ENCODE results near the gene HDGFL1.
A peak's percentile ranks its signal among the peaks of the same experiment; 100 is the strongest.

HDGFL1 gene

DNA sequence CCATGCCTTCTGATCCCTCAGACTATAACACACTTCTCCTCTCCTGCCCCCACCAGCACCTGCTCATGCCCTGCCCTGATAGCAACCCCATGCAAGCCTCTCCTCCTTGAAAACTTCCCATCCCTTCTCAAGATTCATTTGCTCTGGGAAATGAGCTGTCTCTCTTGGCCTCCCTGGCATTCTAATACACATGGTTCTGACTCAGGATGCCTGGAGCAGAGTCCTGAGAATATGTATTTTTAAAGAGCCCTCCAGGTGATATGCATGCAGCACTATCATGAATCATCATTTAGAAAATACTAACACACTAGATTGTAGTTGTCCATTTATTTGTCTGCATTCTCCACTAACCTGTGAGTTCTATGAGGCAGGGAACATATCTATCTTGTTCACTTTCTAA lies 26.6 kb downstream of the HDGFL1 start:
- peaks cover 5% of the 10 kb centered on the region for H3K27me3 Mint-ChIP-seq (ENCODE audit: low read depth, poor library complexity)
- no peak overlapping the region for H3K27ac Mint-ChIP-seq
- peaks cover 12% of the 10 kb centered on the region for H3K4me1 Mint-ChIP-seq
- no peak for DNase-seq
- peaks cover 9% of the 10 kb centered on the region for H3K9me3 Mint-ChIP-seq
- TF ChIP-seq CTCF (IDR thresholded peaks at IDR 0.05) = no peak
- no peak overlapping the region for H3K4me3 Mint-ChIP-seq
- H3K36me3 Mint-ChIP-seq (ENCODE audit: low read depth) = no peaks in the 10 kb centered on the region

DNA sequence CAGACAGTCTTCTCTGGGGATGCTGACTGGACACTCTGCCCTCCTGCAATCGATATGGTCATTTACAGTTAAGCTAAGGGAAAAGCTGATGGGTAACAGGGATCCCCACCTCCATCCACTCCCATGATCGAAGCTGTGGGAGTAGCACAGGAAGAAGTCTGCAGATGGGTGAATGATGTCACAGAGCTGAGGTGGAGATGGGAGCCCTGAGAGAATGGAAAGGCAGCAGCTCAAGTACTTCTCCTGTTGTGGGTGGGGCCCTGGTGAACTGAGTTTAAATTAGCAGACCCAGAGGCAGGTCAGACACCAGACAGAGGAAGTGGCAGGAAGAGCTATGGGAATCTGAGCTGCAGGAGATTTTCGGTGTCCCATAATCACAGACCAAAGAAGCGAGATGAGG lies 29.0 kb downstream of the HDGFL1 start:
- no peak for DNase-seq
- Mint-ChIP-seq H3K36me3 (ENCODE audit: low read depth) (peaks cover 9% of the 10 kb centered on the region), H3K9me3 (peaks cover 24% of the 10 kb centered on the region), H3K4me3 (no peak overlapping the region), H3K27ac (peak overlapping the region; percentile 19), H3K27me3 (ENCODE audit: low read depth, poor library complexity) (peaks cover 5% of the 10 kb centered on the region), H3K4me1 (peaks cover 12% of the 10 kb centered on the region)
- no peak for TF ChIP-seq CTCF (IDR thresholded peaks at IDR 0.05)

DNA sequence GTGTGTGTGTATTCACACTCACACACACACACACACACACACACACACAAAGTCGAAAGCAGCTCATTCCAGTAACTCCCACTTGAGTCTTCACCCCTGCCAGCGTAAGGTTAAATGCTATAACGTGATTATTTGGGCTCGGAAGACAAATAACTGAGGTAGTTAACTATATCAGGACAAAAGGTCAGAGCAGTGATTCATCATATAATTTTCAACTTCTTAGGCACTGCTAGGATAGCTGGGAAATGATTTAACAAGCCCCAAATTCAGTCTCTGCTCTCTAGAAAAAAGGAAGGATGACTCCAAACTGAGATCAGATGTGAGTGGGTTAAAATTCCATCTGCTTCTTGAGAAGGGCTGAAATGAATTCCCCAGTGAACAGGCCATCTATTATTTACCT lies 30.7 kb downstream of the HDGFL1 start:
- no peak for DNase-seq

GRCh38 chr6:22601984-22602383 lies 32.6 kb downstream of the HDGFL1 start:
- H3K4me1 Mint-ChIP-seq = peaks cover 12% of the 10 kb centered on the region
- H3K27me3 Mint-ChIP-seq (ENCODE audit: low read depth, poor library complexity) = peaks cover 3% of the 10 kb centered on the region
- TF ChIP-seq CTCF (IDR thresholded peaks at IDR 0.05) = no peak

More for the DNA sequence above, 30.7 kb downstream of the HDGFL1 start:
- Mint-ChIP-seq H3K36me3 (ENCODE audit: low read depth) (peaks cover 9% of the 10 kb centered on the region), H3K4me3 (no peak overlapping the region), H3K27ac (no peak overlapping the region), H3K9me3 (peaks cover 24% of the 10 kb centered on the region), H3K4me1 (peaks cover 12% of the 10 kb centered on the region), H3K27me3 (ENCODE audit: low read depth, poor library complexity) (peaks cover 5% of the 10 kb centered on the region)
- no peak for TF ChIP-seq CTCF (IDR thresholded peaks at IDR 0.05)

GRCh38 chr6:22605736-22606135 lies 36.4 kb downstream of the HDGFL1 start:
- DNase-seq = no peak
- Mint-ChIP-seq H3K36me3 (ENCODE audit: low read depth) (peaks cover 9% of the 10 kb centered on the region), H3K4me1 (peaks cover 8% of the 10 kb centered on the region), H3K27ac (no peak overlapping the region), H3K9me3 (peaks cover 18% of the 10 kb centered on the region), H3K4me3 (no peak overlapping the region), H3K27me3 (ENCODE audit: low read depth, poor library complexity) (no peaks in the 10 kb centered on the region)
- no peak for TF ChIP-seq CTCF (IDR thresholded peaks at IDR 0.05)

More at GRCh38 chr6:22601984-22602383, 32.6 kb downstream of the HDGFL1 start:
- Mint-ChIP-seq H3K36me3 (ENCODE audit: low read depth) (peaks cover 9% of the 10 kb centered on the region), H3K27ac (no peak overlapping the region), H3K4me3 (no peak overlapping the region), H3K9me3 (peaks cover 24% of the 10 kb centered on the region)
- DNase-seq = no peak

DNA sequence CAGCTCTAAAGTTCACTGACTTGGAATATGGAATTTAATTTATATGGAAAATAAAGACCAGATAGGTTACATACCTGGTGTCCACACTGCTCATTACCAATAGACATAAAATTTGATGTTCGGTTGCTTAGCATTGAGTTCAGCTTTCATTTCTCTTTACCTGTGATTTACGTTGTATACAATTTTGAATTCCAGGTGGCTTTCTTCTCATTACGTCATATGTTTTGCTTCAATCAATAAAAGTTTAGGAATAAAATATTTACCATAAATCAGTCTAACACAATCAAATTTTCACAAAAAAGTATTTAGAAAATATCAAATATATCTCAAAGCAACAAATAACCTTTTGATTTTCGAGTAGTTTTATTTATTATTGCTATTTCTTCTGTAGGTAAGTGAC lies 40.8 kb downstream of the HDGFL1 start:
- no peak overlapping the region for H3K4me3 Mint-ChIP-seq
- H3K9me3 Mint-ChIP-seq = no peaks in the 10 kb centered on the region
- no peak for TF ChIP-seq CTCF (IDR thresholded peaks at IDR 0.05)
- H3K4me1 Mint-ChIP-seq = peaks cover 13% of the 10 kb centered on the region
- H3K27ac Mint-ChIP-seq = no peak overlapping the region
- H3K27me3 Mint-ChIP-seq (ENCODE audit: low read depth, poor library complexity) = no peaks in the 10 kb centered on the region
- DNase-seq = no peak
- no peaks in the 10 kb centered on the region for H3K36me3 Mint-ChIP-seq (ENCODE audit: low read depth)
